Panc1 (cell line): ENCODE measurements around the gene PLXNC1. TPM values are rescaled to one million over a fixed set of nuclear protein-coding genes. Genes with fewer than 3 reads are reported as not detected.

Source experiments
- ATAC-seq: fragments of 200-7000 bp; cut with Tn5 transposase; 2 replicates; pipeline ENCODE4 v1.9.1; 2020; ENCODE audit warnings: mild to moderate bottlenecking, moderate library complexity
- BruUV-seq: library from RNA; stranded (reverse); fragments of 400-500 nt; replicated peaks from 2 replicates; lab custom pipeline; 2021; lab: Mats Ljungman, UMichigan
- CTCF ChIA-PET: fragments of 300-600 bp; sonication (Branson Sonifier 250); formaldehyde crosslinking; loops from one replicate; lab custom pipeline; 2022; ENCODE audit warnings: antibody characterized with exemption; lab: Charles Lee
- POLR2A ChIA-PET: fragments of 300-600 bp; sonication (Branson Sonifier 250); formaldehyde crosslinking; loops from one replicate; lab custom pipeline; 2022; ENCODE audit warnings: antibody characterized with exemption; lab: Charles Lee
- DNase-seq: peaks from one replicate; pipeline ENCODE4 v3.0.0-alpha.2; 2010; ENCODE audit warnings: low read depth, low spot score
- H3K27ac ChIP-seq: 2 replicates; pipeline ENCODE4 v1.5.1; 2011; ENCODE audit warnings: mild to moderate bottlenecking, low read length, inconsistent platforms
- H3K27me3 ChIP-seq: fragments of 200-500 bp; sonication (Bioruptor generic); 2 replicates; pipeline ENCODE4 v1.6.0; 2014; ENCODE audit warnings: low read length, inconsistent platforms; ENCODE audit not compliant: control insufficient read depth, insufficient read depth
- H3K36me3 ChIP-seq: fragments of 200-500 bp; sonication (Bioruptor generic); 2 replicates; pipeline ENCODE4 v1.5.1; 2014; ENCODE audit warnings: inconsistent platforms, mild to moderate bottlenecking, low read length, moderate library complexity; ENCODE audit not compliant: control insufficient read depth, insufficient read depth
- H3K4me1 ChIP-seq: 2 replicates; pipeline ENCODE4 v1.5.1; 2011; ENCODE audit warnings: inconsistent platforms, mild to moderate bottlenecking, low read length, moderate library complexity; ENCODE audit not compliant: control insufficient read depth, insufficient read depth
- H3K4me3 ChIP-seq, 2 experiments: 2 replicates each; pipeline ENCODE4 v1.5.1; 2011 to 2012; ENCODE audit warnings: low read depth in 2 of 2, low read length in 2 of 2, mild to moderate bottlenecking in 2 of 2, inconsistent platforms in 1 of 2, moderate library complexity in 1 of 2
- H3K9me3 ChIP-seq: fragments of 200-500 bp; sonication (Bioruptor generic); 2 replicates; pipeline ENCODE4 v1.5.1; 2014; ENCODE audit warnings: low read depth, mild to moderate bottlenecking, inconsistent platforms, low read length, moderate library complexity; ENCODE audit not compliant: control insufficient read depth, insufficient read depth
- CTCF ChIP-seq: fragments of 450-650 bp; IDR thresholded peaks from 2 replicates; pipeline ENCODE4 v1.5.1; 2017; ENCODE audit warnings: mild to moderate bottlenecking
- POLR2AphosphoS5 ChIP-seq: IDR thresholded peaks from 2 replicates; pipeline ENCODE4 v1.6.1; 2012; ENCODE audit warnings: mild to moderate bottlenecking, low read depth, low read length, moderate library complexity
- REST ChIP-seq, 2 experiments: IDR thresholded peaks; 2 replicates each; pipeline ENCODE4 v1.6.1; 2011 to 2012; ENCODE audit warnings: low read depth in 2 of 2, control low read depth in 1 of 2, low read length in 1 of 2, mild to moderate bottlenecking in 1 of 2, moderate library complexity in 1 of 2; ENCODE audit not compliant: insufficient read depth in 1 of 2
- SIN3A ChIP-seq: IDR thresholded peaks from 2 replicates; pipeline ENCODE4 v1.6.1; 2012; ENCODE audit warnings: low read depth, mild to moderate bottlenecking, low read length, moderate library complexity, borderline replicate concordance; ENCODE audit not compliant: insufficient read depth
- TCF7L2 ChIP-seq: IDR thresholded peaks from 2 replicates; pipeline ENCODE4 v1.6.1; 2011; ENCODE audit warnings: mild to moderate bottlenecking, low read depth, low read length, inconsistent platforms
- in situ Hi-C: cut with HindIII; loops from 2 replicates; pipeline ENCODE4 v1.10.0; 2016; ENCODE audit warnings: low sequenced_read_pairs, low pct_unique_long_range_greater_than_20kb
- intact Hi-C: fragments of 100-400 bp; cut with micrococcal nuclease; formaldehyde crosslinking; loops from one replicate; pipeline ENCODE4 v1.10.0; 2022; ENCODE audit not compliant: unreplicated experiment
- total RNA-seq: library from RNA; stranded (reverse); gene quantifications from one replicate; pipeline ENCODE4 v1.2.1, GENCODE V29; 2021; ENCODE audit not compliant: unreplicated experiment

PLXNC1 gene
- total RNA-seq, 1 experiment from 2014 or later, result 0.57 TPM

- intact Hi-C loops (no loop called here), in situ Hi-C loops (no loop called here)
- Histone ChIP-seq H3K9me3 (no peaks in the 10 kb centered on the region), H3K27me3 (peaks cover 2% of the 10 kb centered on the region), H3K27ac (no peak overlapping the region), H3K36me3 (no peaks in the 10 kb centered on the region), H3K4me3 (no peak overlapping the region), H3K4me1 (no peaks in the 10 kb centered on the region)
- ATAC-seq (no peak), DNase-seq (no peak)
- ChIA-PET CTCF (no interaction called here), POLR2A (no interaction called here)
- no TSS peak for BruUV-seq
- TF ChIP-seq CTCF (no peak), REST (IDR thresholded peaks at IDR 0.05; ENCODE audit: insufficient read depth in 1 of 2, low read depth in 2 of 2, low read length in 1 of 2) (no peak), POLR2AphosphoS5 (no peak), TCF7L2 (no peak), SIN3A (no peak)
Measured at GRCh38 chr12:94208622-94208966, 60.2 kb downstream of the PLXNC1 start.

- Histone ChIP-seq H3K36me3 (no peaks in the 10 kb centered on the region), H3K27ac (no peak overlapping the region), H3K9me3 (no peaks in the 10 kb centered on the region), H3K4me3 (no peak overlapping the region), H3K4me1 (no peaks in the 10 kb centered on the region), H3K27me3 (peaks cover 2% of the 10 kb centered on the region)
- ChIA-PET POLR2A (no interaction called here), CTCF (no interaction called here)
- no peak for TF ChIP-seq TCF7L2
- peak; percentile 8; the same call in 1 of the 2 replicates for TF ChIP-seq CTCF
- no TSS peak for BruUV-seq
- DNase-seq (no peak), ATAC-seq (no peak)
- intact Hi-C loops, result no loop called here
- in situ Hi-C loops, result no loop called here
Measured at GRCh38 chr12:94209240-94209639, 60.9 kb downstream of the PLXNC1 start.

GRCh38 chr12:94211021-94211420, 62.6 kb downstream of the PLXNC1 start:
- ChIA-PET POLR2A (no interaction called here), CTCF (no interaction called here)
- Histone ChIP-seq H3K27me3 (peaks cover 2% of the 10 kb centered on the region), H3K36me3 (no peaks in the 10 kb centered on the region), H3K27ac (no peak overlapping the region), H3K9me3 (no peaks in the 10 kb centered on the region), H3K4me1 (no peaks in the 10 kb centered on the region), H3K4me3 (no peak overlapping the region)
- DNase-seq, result no peak
- ATAC-seq, result no peak
- in situ Hi-C loops, result no loop called here
- intact Hi-C loops, result no loop called here
- TF ChIP-seq REST (IDR thresholded peaks at IDR 0.05; ENCODE audit: insufficient read depth in 1 of 2, low read depth in 2 of 2, low read length in 1 of 2), result no peak
- TF ChIP-seq CTCF, result no peak
- no peak for TF ChIP-seq SIN3A
- no peak for TF ChIP-seq POLR2AphosphoS5
- TF ChIP-seq TCF7L2, result no peak
- no TSS peak for BruUV-seq
